HCT116 (cell line): ENCODE results near the gene CRTC3.

Source experiments
- CTCF ChIP-seq, 3 experiments: fragments of 200-600 bp in 1 of 3; sonication (generic) in 1 of 3; IDR thresholded peaks in 2 of 3; conservative IDR thresholded peaks in 1 of 3; 2 replicates each; pipeline ENCODE4 v1.5.1; 2012 to 2017; ENCODE audit warnings: low read depth in 2 of 3, low read length in 2 of 3, antibody characterized with exemption in 1 of 3, borderline replicate concordance in 1 of 3, control low read depth in 1 of 3, mild to moderate bottlenecking in 1 of 3, mixed read lengths in 1 of 3, mixed run types in 1 of 3, moderate library complexity in 1 of 3; ENCODE audit not compliant: insufficient read depth in 1 of 3
- EGR1 ChIP-seq: IDR thresholded peaks from 2 replicates; pipeline ENCODE4 v1.6.1; 2012; ENCODE audit warnings: low read depth
- POLR2A ChIP-seq: IDR thresholded peaks from 2 replicates; pipeline ENCODE4 v1.7.0; 2011; ENCODE audit warnings: borderline replicate concordance; ENCODE audit not compliant: insufficient read depth, insufficient read length; ENCODE audit errors: extremely low read depth
- POLR2AphosphoS5 ChIP-seq: IDR thresholded peaks from 2 replicates; pipeline ENCODE4 v1.6.1; 2011; ENCODE audit warnings: mild to moderate bottlenecking, low read depth, low read length, moderate library complexity
- RAD21 ChIP-seq: IDR thresholded peaks from 2 replicates; pipeline ENCODE4 v1.6.1; 2012; ENCODE audit warnings: low read depth, mild to moderate bottlenecking
- SIN3A ChIP-seq: IDR thresholded peaks from 2 replicates; pipeline ENCODE4 v1.6.1; 2012; ENCODE audit warnings: low read depth
- SP1 ChIP-seq: IDR thresholded peaks from 2 replicates; pipeline ENCODE4 v1.6.1; 2012; ENCODE audit warnings: low read depth
- TCF7L2 ChIP-seq: IDR thresholded peaks from 2 replicates; pipeline ENCODE4 v1.7.0; 2011; ENCODE audit warnings: borderline replicate concordance, inconsistent platforms; ENCODE audit not compliant: insufficient read depth, insufficient read length; ENCODE audit errors: extremely low read depth
- ZFX ChIP-seq: fragments of 450-650 bp; IDR thresholded peaks from 2 replicates; pipeline ENCODE4 v1.6.1; 2017
- TF ChIP-seq, protein P1 (sequence below): IDR thresholded peaks from 2 replicates; pipeline ENCODE4 v1.6.1; 2012
- TF ChIP-seq, protein P2 (sequence below): IDR thresholded peaks from 2 replicates; pipeline ENCODE4 v1.6.1; 2011; ENCODE audit warnings: mild to moderate bottlenecking, low read length, moderate library complexity; ENCODE audit not compliant: insufficient replicate concordance; ENCODE audit errors: extremely low read depth

GRCh38 chr15:90644526-90644925 lies 114.8 kb downstream of the CRTC3 start:
- TF ChIP-seq, protein P1, sequence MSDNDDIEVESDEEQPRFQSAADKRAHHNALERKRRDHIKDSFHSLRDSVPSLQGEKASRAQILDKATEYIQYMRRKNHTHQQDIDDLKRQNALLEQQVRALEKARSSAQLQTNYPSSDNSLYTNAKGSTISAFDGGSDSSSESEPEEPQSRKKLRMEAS, result no peak
- TF ChIP-seq SP1 (no peak), SIN3A (no peak), CTCF (IDR thresholded peaks at IDR 0.05 in 2 of 3, conservative IDR thresholded peaks at IDR 0.05 in 1 of 3; ENCODE audit: borderline replicate concordance in 1 of 3, insufficient read depth in 1 of 3, low read depth in 2 of 3, low read length in 2 of 3) (no peak), RAD21 (no peak), POLR2AphosphoS5 (no peak), ZFX (no peak), POLR2A (no peak), EGR1 (no peak), TCF7L2 (no peak)
- TF ChIP-seq, protein P2, sequence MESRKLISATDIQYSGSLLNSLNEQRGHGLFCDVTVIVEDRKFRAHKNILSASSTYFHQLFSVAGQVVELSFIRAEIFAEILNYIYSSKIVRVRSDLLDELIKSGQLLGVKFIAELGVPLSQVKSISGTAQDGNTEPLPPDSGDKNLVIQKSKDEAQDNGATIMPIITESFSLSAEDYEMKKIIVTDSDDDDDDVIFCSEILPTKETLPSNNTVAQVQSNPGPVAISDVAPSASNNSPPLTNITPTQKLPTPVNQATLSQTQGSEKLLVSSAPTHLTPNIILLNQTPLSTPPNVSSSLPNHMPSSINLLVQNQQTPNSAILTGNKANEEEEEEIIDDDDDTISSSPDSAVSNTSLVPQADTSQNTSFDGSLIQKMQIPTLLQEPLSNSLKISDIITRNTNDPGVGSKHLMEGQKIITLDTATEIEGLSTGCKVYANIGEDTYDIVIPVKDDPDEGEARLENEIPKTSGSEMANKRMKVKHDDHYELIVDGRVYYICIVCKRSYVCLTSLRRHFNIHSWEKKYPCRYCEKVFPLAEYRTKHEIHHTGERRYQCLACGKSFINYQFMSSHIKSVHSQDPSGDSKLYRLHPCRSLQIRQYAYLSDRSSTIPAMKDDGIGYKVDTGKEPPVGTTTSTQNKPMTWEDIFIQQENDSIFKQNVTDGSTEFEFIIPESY, result no peak
